ENCODE results near the gene PTPRK.

DNA sequence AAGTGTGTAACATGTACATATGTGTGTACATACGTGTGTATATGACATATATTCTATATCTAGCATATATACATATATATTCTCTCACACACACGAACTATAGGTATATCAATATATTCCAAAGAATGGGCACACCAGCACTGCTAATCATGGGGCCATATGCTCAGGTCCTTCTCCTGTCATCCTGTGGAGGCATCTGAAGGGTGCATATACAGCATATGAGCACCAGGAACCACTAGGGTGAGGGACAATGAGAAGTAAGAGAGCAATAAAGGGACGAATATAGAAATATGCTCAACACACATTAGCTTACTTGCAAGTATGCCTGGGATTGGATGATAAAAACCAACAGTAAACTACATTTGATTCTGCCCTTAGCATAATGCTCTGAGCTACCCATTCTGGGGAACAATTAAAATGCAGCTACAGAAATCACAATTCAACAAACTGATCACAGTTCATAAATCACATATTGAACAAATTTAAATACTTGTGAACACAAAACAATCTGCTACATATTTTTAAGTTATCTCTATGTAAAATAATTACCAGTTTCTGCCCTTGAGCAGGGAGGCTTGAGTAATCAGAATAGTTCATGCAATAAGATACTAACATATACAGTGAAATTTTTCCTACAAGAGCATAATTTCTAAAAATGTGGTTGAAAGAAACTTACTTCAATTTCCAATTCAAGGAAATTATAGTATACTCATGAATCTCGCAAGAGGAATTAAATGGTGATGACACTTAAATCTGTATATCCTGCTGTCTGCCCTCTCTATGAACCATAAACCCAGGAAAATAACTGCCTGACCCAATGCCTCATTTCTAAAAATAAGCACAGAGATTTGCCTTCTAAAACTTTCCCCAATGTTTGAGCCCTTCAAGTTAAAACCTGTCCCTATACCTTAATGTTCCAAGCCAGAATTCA is 347.4 kb downstream of the PTPRK start:
- TF ChIP-seq CTCF (IDR thresholded peaks at IDR 0.05; ENCODE audit: low read length) (no peak), EZH2 (IDR thresholded peaks at IDR 0.05; ENCODE audit: borderline replicate concordance, low read length) (no peak)
